Right ventricle myocardium inferior (tissue), 1 donor: ENCODE data around the gene WDR38. TPM values are rescaled to one million over a fixed set of nuclear protein-coding genes. Genes with fewer than 3 reads are reported as not detected.

Source experiments
- ATAC-seq: fragments of 200-7000 bp; cut with Tn5 transposase; one replicate; pipeline ENCODE4 v1.9.1; 2020; ENCODE audit warnings: mild to moderate bottlenecking, moderate library complexity
- DNase-seq: peaks from one replicate; pipeline ENCODE4 v3.0.0; 2021; ENCODE audit errors: missing footprints
- intact Hi-C: fragments of 100-400 bp; cut with DNase I; formaldehyde crosslinking; loops from one replicate; pipeline ENCODE4 v1.11.0; 2022
- total RNA-seq: library from RNA; stranded (reverse); fragmentation: NEBNext Ultra II Directional; extraction: Animal tissue kit (Norgen Biotek cat#: 25700); gene quantifications from one replicate; pipeline ENCODE4 v1.2.1, GENCODE V29; 2021
- donor health status: DM: no; HTN: yes; CAD: no; lungs with severe emphysema.

WDR38 gene
- total RNA-seq, 1 donor from 2014 or later = not detected

GRCh38 chr9:124899845-124900244, 46.6 kb downstream of the WDR38 start:
- ATAC-seq = no peak
- intact Hi-C loops = no loop called here

GRCh38 chr9:124906966-124907365, 53.7 kb downstream of the WDR38 start:
- ATAC-seq (no peak), DNase-seq (no peak)
- intact Hi-C loops = no loop called here

More at GRCh38 chr9:124899845-124900244, 46.6 kb downstream of the WDR38 start:
- DNase-seq = no peak

Other genes with a start within 250 kb of the WDR38 start
- 1.2 TPM for gene NR6A1, start 82.1 kb upstream of the WDR38 start, total RNA-seq
- 27.3 TPM for gene OLFML2A, start 76.3 kb upstream of the WDR38 start, total RNA-seq
- gene RPL35, start 8.5 kb downstream of the WDR38 start, total RNA-seq = 752 TPM
- gene ARPC5L, start 8.7 kb downstream of the WDR38 start, total RNA-seq = 41.8 TPM
- gene GOLGA1, start 87.6 kb downstream of the WDR38 start, total RNA-seq = 16.4 TPM